GM10266 (cell line): ENCODE results near the gene ARPC4.
A peak's percentile ranks its signal among the peaks of the same experiment; 100 is the strongest.

Experiments used
- DNase-seq: peaks from one replicate; pipeline ENCODE4 v3.0.0; 2012; ENCODE audit errors: extremely low spot score
- CTCF ChIP-seq: IDR thresholded peaks from 2 replicates; pipeline ENCODE4 v1.5.1; 2012; ENCODE audit warnings: mild to moderate bottlenecking, low read depth; ENCODE audit not compliant: control insufficient read depth, insufficient read depth; ENCODE audit errors: missing control alignments

ARPC4 gene

GRCh38 chr3:9834520-9835380, 41.9 kb downstream of the ARPC4 start:
- TF ChIP-seq CTCF = no peak
- no peak for DNase-seq

DNA sequence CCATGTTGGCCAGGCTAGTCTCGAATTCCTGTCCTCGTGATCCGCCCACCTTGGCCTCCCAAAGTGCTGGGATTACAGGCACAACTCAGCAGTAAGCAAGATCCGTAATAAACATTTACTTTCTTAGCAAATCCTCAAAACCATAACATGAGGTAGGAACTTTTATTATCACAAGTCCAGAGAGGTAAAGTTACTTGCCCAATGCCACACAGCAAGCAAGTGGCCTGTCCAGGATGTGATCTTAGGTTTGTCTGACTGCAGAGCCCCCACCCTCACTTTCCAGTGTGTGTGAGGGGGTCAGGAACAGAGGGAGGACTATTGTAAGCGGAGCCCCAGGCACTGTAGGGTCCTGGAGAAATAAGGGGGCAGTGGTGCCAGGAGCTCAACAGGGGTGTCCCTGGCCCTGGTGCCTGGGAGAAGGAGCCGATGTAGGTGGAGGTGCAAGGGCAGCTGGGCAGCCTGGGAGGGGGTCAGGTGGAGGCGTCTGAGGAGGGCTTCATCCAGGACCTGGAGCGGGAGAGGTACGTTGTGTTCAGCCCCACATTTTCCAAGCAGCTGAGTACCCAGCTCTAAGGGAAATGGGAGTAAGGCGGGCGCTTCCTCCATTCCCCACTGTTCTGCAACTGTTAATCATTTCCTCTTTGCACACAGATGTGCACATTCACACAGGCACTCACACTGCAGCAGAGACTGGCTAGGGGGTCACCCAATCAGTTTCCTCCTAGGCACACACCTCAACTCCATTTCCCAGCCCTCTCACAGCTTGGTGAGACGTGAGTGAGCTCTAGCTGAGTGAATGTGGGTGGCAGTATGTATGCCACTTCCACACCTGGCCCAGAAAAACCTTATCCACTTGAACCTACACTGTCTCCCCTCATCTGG, 45.1 kb downstream of the ARPC4 start:
- no peak for TF ChIP-seq CTCF
- DNase-seq = no peak

DNA sequence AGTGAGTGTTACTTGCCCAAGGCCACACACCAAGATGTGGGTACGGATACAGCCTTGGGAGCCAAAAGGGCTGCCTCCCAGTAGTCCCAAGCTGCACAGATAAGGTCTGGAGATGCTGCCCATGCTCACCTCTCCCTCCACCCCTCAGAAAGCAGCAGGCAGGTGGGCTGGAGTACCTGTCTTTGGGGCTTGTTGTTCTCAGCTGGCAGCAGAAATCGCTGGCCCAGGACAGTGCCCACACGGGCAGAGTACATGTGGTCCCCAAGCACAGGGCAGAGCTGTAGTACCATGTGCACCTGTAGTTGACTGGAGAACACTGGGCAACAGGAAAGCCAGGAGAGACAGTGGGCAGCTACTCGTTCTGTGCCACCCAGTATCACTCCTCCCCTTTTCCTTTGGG, 46.0 kb downstream of the ARPC4 start:
- TF ChIP-seq CTCF = no peak
- DNase-seq = no peak

DNA sequence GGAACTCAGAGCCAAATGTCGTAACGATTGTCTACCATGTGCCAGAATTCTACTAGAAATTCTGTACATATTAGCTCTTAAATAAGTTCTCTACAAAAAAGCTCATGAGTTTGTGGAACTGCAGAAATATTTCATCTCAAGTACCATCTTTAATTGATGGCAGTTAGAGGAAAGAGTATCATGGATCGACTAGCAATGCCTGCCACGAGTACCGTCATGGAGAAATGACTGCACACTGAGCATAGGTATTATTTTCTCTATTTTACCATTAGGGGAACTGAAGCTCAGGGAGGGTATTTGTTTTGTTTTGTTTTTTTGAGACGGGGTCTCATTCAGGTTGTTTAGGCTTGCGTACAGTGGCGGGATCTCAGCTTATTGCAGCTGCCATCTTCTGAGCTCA, 48.1 kb downstream of the ARPC4 start:
- no peak for DNase-seq
- TF ChIP-seq CTCF = no peak

- TF ChIP-seq CTCF = no peak
- DNase-seq = peak; percentile 98
Observed at GRCh38 chr3:9843715-9844438, 51.0 kb downstream of the ARPC4 start, which contains the start of gene RPUSD3. TSS of gene RPUSD3 (minus strand) at chr3:9844008. CDS start at chr3:9843990, 18 bp downstream.

DNA sequence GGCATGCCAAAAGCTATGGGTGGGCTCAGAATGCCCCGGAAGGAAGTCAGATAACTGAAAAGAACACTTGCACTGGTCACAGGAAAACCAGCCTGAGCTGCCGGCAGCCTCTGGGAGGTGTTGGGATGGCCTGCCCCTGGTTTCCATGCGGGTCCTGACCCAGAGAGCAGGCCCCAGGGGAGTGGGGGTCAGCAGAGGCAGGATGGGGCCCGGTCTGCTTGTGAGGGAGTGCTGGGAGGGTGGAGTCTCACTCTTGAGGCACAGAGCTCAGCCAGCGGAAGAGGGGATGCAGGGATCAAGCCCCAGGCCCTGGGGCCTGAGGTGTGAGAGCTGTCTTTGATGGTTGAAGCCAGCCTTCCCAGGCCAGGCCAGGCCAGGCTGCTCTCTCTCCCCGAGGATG, 53.3 kb downstream of the ARPC4 start:
- DNase-seq = no peak
- TF ChIP-seq CTCF = no peak
